Endothelial cell of umbilical vein (primary cell): ENCODE measurements around the gene MEGF10. TPM values are rescaled to one million over a fixed set of nuclear protein-coding genes. Genes with fewer than 3 reads are reported as not detected.

Experiments
- BruUV-seq: library from RNA; stranded (reverse); fragments of 400-500 nt; replicated peaks from 2 replicates; lab custom pipeline; 2021; lab: Mats Ljungman, UMichigan
- CTCF ChIA-PET: fragments of 300-600, 350-600 bp; sonication (Branson Sonifier 250); formaldehyde crosslinking; loops from one replicate; lab custom pipeline; 2021; ENCODE audit warnings: antibody characterized with exemption, inconsistent platforms; lab: Charles Lee
- POLR2A ChIA-PET: fragments of 300-600, 350-600 bp; sonication (Branson Sonifier 250); formaldehyde crosslinking; loops from one replicate; lab custom pipeline; 2021; ENCODE audit warnings: antibody characterized with exemption, inconsistent platforms; lab: Charles Lee
- DNase-seq: peaks from one replicate; pipeline ENCODE4 v3.0.0-alpha.2; 2011; ENCODE audit warnings: low read depth, low spot score
- FAIRE-seq: peaks from 2 replicates; lab custom pipeline; 2011; peaks lifted over from hg19 to GRCh38; lab: Jason Lieb, UNC
- H2AFZ ChIP-seq: 2 replicates; pipeline ENCODE4 v1.6.0; 2012; ENCODE audit warnings: low read depth, low read length, control low read depth, inconsistent platforms
- H3K27ac ChIP-seq: 2 replicates; pipeline ENCODE4 v1.5.1; 2011; ENCODE audit warnings: low read depth, mild to moderate bottlenecking, control low read depth, low read length, moderate library complexity; ENCODE audit not compliant: insufficient read depth
- H3K27me3 ChIP-seq, 2 experiments: 2 replicates each; pipeline versions ENCODE4 v1.6.0 to v1.6.1; 2011; ENCODE audit warnings: low read length in 2 of 2, mixed read lengths in 1 of 2; ENCODE audit not compliant: control insufficient read depth in 2 of 2, insufficient read depth in 2 of 2
- H3K36me3 ChIP-seq, 2 experiments: 2 replicates in 1 of 2; 3 replicates in 1 of 2; pipeline ENCODE4 v1.5.1; 2011; ENCODE audit warnings: low read length in 2 of 2, mild to moderate bottlenecking in 1 of 2, moderate library complexity in 1 of 2; ENCODE audit not compliant: control insufficient read depth in 2 of 2, insufficient read depth in 2 of 2; ENCODE audit errors: extremely low read depth in 1 of 2
- H3K4me1 ChIP-seq: 3 replicates; pipeline ENCODE4 v1.5.1; 2011; ENCODE audit warnings: mild to moderate bottlenecking, low read length; ENCODE audit not compliant: control insufficient read depth, insufficient read depth; ENCODE audit errors: extremely low read depth
- H3K4me2 ChIP-seq: 2 replicates; pipeline ENCODE4 v1.6.1; 2011; ENCODE audit warnings: low read length, control low read depth, mixed read lengths; ENCODE audit not compliant: insufficient read depth
- H3K4me3 ChIP-seq, 3 experiments: fragments of 200-600 bp in 1 of 3; sonication (generic), shearing (Covaris generic) in 1 of 3; replicated peaks in 1 of 3; 2 replicates each; pipeline ENCODE4 v1.5.1; 2011 to 2016; ENCODE audit warnings: control low read depth in 3 of 3, low read length in 3 of 3, mild to moderate bottlenecking in 2 of 3, inconsistent platforms in 1 of 3, low read depth in 1 of 3, moderate library complexity in 1 of 3; ENCODE audit not compliant: insufficient read depth in 1 of 3
- H3K79me2 ChIP-seq: 2 replicates; pipeline ENCODE4 v1.6.0; 2012; ENCODE audit warnings: low read length, inconsistent platforms; ENCODE audit not compliant: control insufficient read depth, insufficient read depth
- H3K9ac ChIP-seq: replicated peaks from 2 replicates; pipeline ENCODE3; 2011; ENCODE audit warnings: low read length, control low read depth; ENCODE audit not compliant: insufficient read depth; ENCODE audit errors: extremely low read depth
- H3K9me1 ChIP-seq: replicated peaks from 3 replicates; pipeline ENCODE4 v1.6.0; 2011; ENCODE audit warnings: mild to moderate bottlenecking, low read length; ENCODE audit not compliant: control insufficient read depth, insufficient read depth; ENCODE audit errors: extremely low read depth
- H3K9me3 ChIP-seq: replicated peaks from 2 replicates; pipeline ENCODE4 v1.5.1; 2012; ENCODE audit warnings: low read length, inconsistent platforms; ENCODE audit not compliant: control insufficient read depth, insufficient read depth
- H4K20me1 ChIP-seq: replicated peaks from 2 replicates; pipeline ENCODE3; 2011; ENCODE audit warnings: mild to moderate bottlenecking, low read length; ENCODE audit not compliant: control insufficient read depth, insufficient read depth; ENCODE audit errors: extremely low read depth
- CTCF ChIP-seq, 2 donors: IDR thresholded peaks; 1 replicate in 1 of 2; 2 replicates in 1 of 2; pipeline ENCODE4 v1.5.1; 2011; ENCODE audit warnings: low read length in 2 of 2, mild to moderate bottlenecking in 2 of 2, moderate library complexity in 2 of 2, control low read depth in 1 of 2, inconsistent platforms in 1 of 2, low read depth in 1 of 2; ENCODE audit not compliant: insufficient read depth in 1 of 2; ENCODE audit errors: extremely low read depth in 1 of 2
- EZH2 ChIP-seq: IDR thresholded peaks from 2 replicates; pipeline ENCODE4 v1.6.1; 2012; ENCODE audit warnings: borderline replicate concordance, low read depth, mild to moderate bottlenecking, moderate library complexity, low read length, inconsistent platforms; ENCODE audit not compliant: severe bottlenecking
- FOS ChIP-seq: IDR thresholded peaks from 2 replicates; pipeline ENCODE4 v1.6.1; 2011; ENCODE audit warnings: mild to moderate bottlenecking, low read length, moderate library complexity, borderline replicate concordance; ENCODE audit not compliant: insufficient read depth
- GATA2 ChIP-seq: IDR thresholded peaks from 2 replicates; pipeline ENCODE4 v1.7.0; 2011; ENCODE audit warnings: low read depth, mild to moderate bottlenecking, moderate library complexity, mixed read lengths, low read length; ENCODE audit not compliant: insufficient read length, insufficient read depth
- JUN ChIP-seq: IDR thresholded peaks from 2 replicates; pipeline ENCODE4 v1.6.1; 2011; ENCODE audit warnings: borderline replicate concordance, low read depth; ENCODE audit not compliant: insufficient read length, insufficient read depth
- MAX ChIP-seq: IDR thresholded peaks from 2 replicates; pipeline ENCODE4 v1.6.1; 2011; ENCODE audit not compliant: insufficient read depth, insufficient read length
- MYC ChIP-seq: IDR thresholded peaks from one replicate; pipeline ENCODE4 v1.6.1; 2011; ENCODE audit warnings: mild to moderate bottlenecking, low read depth, low read length
- POLR2A ChIP-seq: IDR thresholded peaks from 2 replicates; pipeline ENCODE4 v1.6.1; 2012; ENCODE audit warnings: low read depth, mild to moderate bottlenecking, control low read depth, low read length
- POLR2AphosphoS5 ChIP-seq: IDR thresholded peaks from 2 replicates; pipeline ENCODE4 v1.6.1; 2012; ENCODE audit warnings: low read depth, mild to moderate bottlenecking, control low read depth, low read length, moderate library complexity; ENCODE audit not compliant: insufficient read depth
- dilution Hi-C: fragments of 300-500 bp; cut with MboI; formaldehyde crosslinking; loops from one replicate; pipeline ENCODE4 v1.15.0; 2019; ENCODE audit warnings: low sequenced_read_pairs; ENCODE audit not compliant: extremely low pct_ligation_motif_present
- intact Hi-C: fragments of 100-400 bp; cut with micrococcal nuclease; formaldehyde crosslinking; loops from one replicate; pipeline ENCODE4 v1.10.0; 2022
- polyA plus RNA-seq, 4 experiments: library from polyadenylated mRNA; depleted of rRNA in 3 of 4; stranded (reverse) in 3 of 4; unstranded in 1 of 4; fragments of >200 nt; gene quantifications; 2 replicates each; pipeline versions ENCODE4 v1.2.1 to v1.2.3, GENCODE V29; 2011 to 2012; ENCODE audit warnings: missing spikeins in 1 of 4
- total RNA-seq: library from RNA; stranded (reverse); gene quantifications from 2 replicates; pipeline ENCODE4 v1.2.3, GENCODE V29; 2021

Gene MEGF10
- total and polyA plus RNA-seq, 2 donors (not counting 3 experiments of a cell fraction or from before 2014, with no cell fraction given) = 0.30 to 1.00 TPM

GRCh38 chr5:127298036-127298429 is 7.4 kb downstream of the MEGF10 start:
- DNase-seq (no peak), FAIRE-seq (no peak)
- H3K9me1 ChIP-seq = no peaks in the 10 kb centered on the region
- intact Hi-C loops = no loop called here
- no TSS peak for BruUV-seq
- H3K36me3 ChIP-seq = no peaks in the 10 kb centered on the region
- H3K79me2 ChIP-seq = no peaks in the 10 kb centered on the region
- H3K27me3 ChIP-seq = peaks cover 17 to 19% of the 10 kb centered on the region in 2 experiments
- POLR2A ChIA-PET = no interaction called here
- dilution Hi-C loops = no loop called here
- no peak overlapping the region for H3K4me3 ChIP-seq
- H2AFZ ChIP-seq = no peak overlapping the region
- H3K9ac ChIP-seq = no peak overlapping the region
- no peak overlapping the region for H3K27ac ChIP-seq
- no peak overlapping the region for H3K4me2 ChIP-seq
- peaks cover 18% of the 10 kb centered on the region for H3K4me1 ChIP-seq
- TF ChIP-seq POLR2AphosphoS5 (no peak), EZH2 (no peak), CTCF (IDR thresholded peaks at IDR 0.05; ENCODE audit: extremely low read depth in 1 of 2, insufficient read depth in 1 of 2, low read depth in 1 of 2, low read length in 2 of 2) (no peak), JUN (no peak), FOS (no peak), GATA2 (no peak), MYC (no peak), POLR2A (no peak), MAX (no peak)
- H4K20me1 ChIP-seq = no peaks in the 10 kb centered on the region
- CTCF ChIA-PET = no interaction called here
- no peaks in the 10 kb centered on the region for H3K9me3 ChIP-seq
